ENCODE data around the gene TMEM121B.

- TF ChIP-seq CTCF (conservative IDR thresholded peaks at IDR 0.05; ENCODE audit: low read length) (no peak), EZH2phosphoT487 (IDR thresholded peaks at IDR 0.05; ENCODE audit: borderline replicate concordance) (no peak)
Observed at GRCh38 chr22:17112491-17113042, 8.6 kb downstream of the TMEM121B start.
